GM18861 (cell line): ENCODE measurements around the gene PIM3.
A peak's percentile ranks its signal among the peaks of the same experiment; 100 is the strongest.

Experiments
- ATAC-seq: cut with Tn5 transposase; IDR thresholded peaks from one replicate; pipeline ENCODE4 v1.9.1; 2021; ENCODE audit not compliant: unreplicated experiment

Gene PIM3

GRCh38 chr22:49966041-49966773, 5.6 kb downstream of the PIM3 start:
- no peak for ATAC-seq

DNA sequence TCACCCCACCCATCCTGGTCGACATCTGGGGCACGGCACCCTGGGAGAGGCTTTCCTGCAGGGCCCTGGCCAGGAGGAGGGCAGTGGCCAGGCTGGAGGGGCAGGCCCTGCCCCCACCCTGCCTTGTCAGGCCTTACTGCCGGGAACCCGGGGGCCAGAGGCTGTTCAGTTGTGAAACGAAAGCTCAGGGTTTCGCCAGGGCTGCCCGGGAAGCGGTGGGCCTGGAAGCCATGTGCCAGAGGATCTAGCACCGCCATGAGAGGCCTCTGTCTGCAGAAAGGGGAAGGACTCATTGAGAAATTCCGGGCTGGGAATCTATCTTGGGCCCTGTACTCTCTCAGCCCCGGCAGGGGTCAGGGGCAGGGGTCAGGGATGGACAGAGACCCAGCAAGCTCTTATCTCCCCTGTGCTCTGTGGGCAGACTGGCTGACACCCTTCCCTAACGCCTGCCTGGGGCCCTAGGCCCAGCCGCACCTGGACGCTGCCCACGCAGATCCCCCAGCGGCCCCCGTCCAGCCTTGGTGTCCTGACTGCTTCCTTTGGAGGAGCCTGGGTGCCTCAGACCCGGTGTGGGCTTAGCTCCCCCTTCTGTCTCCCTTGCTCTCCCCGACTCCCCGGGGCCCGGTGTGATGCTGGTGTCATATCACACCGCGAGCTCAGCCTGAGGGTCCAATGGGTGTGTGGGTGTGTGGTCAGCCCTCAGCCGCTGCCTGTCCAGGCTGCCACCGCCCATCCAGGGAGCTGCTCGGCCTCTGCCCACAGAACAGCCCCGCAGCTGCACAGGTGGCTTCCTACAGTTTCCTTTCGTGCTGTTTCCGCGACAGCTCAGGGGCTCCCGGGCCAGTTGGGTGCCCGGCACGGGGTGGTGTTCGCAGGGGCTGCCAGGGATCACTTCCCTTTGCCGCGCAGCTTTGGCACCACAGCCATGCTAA, 6.5 kb downstream of the PIM3 start:
- ATAC-seq, result no peak

DNA sequence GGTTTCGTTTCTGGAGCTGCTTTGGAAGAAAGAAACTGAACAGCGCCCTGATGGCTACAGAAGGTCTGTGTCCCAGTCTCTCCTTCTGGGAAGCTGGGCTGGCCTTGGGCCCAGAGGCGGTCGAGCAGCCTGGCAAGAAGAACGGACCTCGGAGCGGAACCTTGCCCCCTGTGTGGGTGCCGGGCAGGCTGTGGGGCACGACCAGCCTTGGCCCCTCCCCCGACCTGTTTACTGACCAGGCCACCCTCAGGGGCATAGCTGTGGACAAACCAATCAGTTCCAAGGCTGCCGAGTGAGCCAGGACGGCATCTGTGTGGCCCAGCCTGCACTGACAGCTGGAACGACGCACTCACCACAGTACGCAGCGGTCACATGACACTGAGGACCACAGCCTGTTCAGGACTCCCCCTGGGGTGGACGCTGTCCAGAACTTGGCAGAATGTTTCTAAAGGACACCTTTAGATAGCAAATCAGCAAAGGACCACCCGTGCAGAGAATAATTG, 7.2 kb downstream of the PIM3 start:
- no peak for ATAC-seq

GRCh38 chr22:49968313-49968830, 7.8 kb downstream of the PIM3 start:
- ATAC-seq, result no peak

- ATAC-seq, result no peak
These were observed 8.5 kb downstream of the PIM3 start for GRCh38 chr22:49968831-49969661.

GRCh38 chr22:49969751-49970527, 9.4 kb downstream of the PIM3 start:
- ATAC-seq, result no peak

- peak; percentile 37 for ATAC-seq
These were observed 10.1 kb downstream of the PIM3 start for GRCh38 chr22:49970528-49971231.

DNA sequence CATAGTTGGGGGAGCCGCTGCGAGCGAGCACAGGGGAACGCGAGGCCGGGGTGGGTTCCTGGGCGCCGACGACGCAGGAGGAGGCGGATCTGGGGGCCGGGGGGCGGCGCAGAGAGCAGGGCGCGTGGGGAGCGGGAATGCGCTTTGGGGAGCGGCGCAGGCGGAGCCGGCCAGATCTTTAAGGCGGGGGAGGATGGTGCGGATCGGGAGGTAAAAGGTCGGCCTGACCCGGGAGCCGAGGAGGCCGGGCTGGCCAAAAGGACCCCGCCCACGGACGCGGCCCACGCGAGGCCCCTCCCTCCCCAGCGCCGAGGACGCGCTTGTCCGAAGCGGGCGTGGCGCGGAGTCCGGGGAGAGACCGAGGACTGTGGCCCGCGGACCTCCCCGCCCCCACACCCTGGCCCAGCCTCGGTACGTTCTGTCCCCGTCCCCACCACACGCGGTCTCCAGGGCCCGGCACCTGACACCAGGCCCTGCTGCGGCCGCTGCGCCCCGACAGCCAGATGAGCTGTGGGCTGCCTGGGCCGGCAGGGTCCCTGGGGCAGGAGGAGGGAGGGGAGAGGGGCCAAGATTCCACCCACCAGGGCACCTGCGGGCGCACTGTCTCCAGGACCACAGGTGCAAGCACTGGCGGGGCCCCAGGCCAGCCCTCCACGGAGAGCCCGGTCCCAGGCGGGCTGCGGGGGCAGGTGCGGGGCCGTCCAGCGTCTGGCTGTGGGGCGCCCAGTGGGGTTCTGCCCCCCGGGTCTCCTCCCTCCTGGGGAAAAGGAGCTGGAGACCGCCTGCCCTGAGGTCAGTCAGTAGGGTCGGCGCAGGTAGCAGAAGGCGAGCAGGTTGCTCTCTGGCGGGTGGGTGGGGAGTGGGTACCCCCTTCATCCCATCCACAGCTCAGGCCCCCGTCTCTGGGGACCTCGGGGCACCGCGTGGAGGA, 10.9 kb downstream of the PIM3 start:
- peak; percentile 18 for ATAC-seq

DNA sequence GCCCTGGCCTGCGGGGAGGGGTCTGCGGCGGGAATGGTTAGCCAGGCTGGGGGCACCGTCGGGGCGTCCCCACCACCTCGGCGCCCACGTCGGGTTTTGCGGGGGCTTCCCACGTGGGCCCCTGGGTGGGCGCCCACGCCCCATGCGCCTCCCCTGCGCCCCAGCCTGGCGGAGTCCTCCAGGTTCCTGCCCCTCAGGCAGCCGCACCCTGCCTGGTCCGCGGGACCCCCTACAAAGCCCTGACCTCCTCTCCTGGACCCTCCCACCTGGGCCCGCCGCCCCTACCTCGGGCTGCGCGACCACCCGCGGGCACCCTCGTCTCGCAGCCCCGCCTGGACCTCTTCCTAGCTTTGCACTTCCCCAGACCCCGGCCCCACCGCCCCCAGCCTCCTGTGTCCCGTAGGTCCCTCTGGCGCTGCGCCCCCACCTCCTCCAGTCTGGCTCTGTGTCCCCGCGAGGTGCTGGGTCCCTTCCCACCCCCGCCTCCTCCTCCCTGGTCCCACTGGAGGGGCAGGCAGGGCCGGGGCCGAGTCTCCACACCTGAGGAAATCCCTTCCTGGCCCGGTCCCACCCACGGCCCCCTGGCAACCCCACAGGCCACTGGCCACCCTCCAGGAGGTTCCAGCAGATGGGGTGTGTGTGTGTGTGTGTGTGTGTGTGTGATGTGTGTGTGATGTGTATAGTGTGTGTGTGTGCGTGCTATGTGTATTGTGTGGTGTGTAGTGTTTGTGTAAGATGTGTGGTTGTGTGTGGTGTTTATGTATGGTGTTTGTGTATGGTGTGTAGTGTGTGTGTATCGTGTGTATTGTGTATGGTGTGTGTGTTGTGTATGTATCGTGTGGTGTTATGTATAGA, 11.8 kb downstream of the PIM3 start:
- ATAC-seq, result no peak

DNA sequence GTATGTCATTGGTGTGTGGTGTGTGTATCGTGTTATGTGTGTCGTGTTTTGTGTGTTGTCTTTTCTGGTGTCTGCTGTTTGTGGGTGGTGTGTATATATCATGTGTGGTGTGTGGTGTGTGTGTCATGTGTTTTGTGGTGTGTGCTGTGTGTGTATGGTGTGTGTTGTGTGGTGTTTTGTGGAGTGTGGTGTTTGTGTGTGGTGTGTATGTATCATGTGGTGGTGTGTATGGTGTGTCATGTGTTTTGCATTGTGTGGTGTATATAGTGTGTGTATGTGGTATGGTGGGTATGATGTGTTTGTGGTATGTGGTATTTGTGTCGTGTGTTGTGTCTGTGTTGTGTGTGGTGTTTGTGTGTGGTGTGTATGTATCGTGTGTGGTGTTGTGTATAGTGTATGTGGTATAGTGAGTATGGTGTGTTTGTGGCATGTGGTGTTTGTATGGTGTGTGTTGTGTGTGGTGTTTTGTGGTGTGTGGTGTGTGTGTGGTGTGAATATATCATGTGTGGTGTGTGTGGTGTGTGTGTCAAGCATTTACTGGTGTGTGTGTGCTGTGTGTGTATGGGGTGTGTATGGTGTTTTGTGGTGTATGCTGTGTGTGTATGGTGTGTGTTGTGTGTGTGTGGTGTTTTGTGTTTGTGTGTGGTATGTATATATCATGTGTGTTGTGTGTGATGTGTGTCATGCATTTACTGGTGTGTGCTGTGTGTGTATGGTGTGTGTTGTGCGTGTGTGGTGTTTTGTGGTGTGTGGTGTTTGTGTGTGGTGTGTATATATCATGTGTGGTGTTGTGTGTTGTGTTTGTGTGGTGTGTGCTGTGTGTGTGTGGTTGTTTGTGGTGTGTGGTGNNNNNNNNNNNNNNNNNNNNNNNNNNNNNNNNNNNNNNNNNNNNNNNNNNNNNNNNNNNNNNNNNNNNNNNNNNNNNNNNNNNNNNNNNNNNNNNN, 12.7 kb downstream of the PIM3 start:
- ATAC-seq, result no peak

- ATAC-seq, result peak; percentile 2
These were observed 15.2 kb downstream of the PIM3 start for GRCh38 chr22:49975543-49976389.

GRCh38 chr22:49976439-49977175, 16.0 kb downstream of the PIM3 start:
- ATAC-seq, result peak; percentile 32

GRCh38 chr22:49977578-49977977, 17.0 kb downstream of the PIM3 start:
- ATAC-seq, result no peak

- no peak for ATAC-seq
These were observed 19.2 kb downstream of the PIM3 start for GRCh38 chr22:49979587-49980264.
